ENCODE results near the gene SLX1A.
"Not testable (repeated sequence)": the region's sequence is repeated elsewhere in the genome, so short reads cannot be mapped to it uniquely, and the experiment has no call there.

The SLX1A gene

DNA sequence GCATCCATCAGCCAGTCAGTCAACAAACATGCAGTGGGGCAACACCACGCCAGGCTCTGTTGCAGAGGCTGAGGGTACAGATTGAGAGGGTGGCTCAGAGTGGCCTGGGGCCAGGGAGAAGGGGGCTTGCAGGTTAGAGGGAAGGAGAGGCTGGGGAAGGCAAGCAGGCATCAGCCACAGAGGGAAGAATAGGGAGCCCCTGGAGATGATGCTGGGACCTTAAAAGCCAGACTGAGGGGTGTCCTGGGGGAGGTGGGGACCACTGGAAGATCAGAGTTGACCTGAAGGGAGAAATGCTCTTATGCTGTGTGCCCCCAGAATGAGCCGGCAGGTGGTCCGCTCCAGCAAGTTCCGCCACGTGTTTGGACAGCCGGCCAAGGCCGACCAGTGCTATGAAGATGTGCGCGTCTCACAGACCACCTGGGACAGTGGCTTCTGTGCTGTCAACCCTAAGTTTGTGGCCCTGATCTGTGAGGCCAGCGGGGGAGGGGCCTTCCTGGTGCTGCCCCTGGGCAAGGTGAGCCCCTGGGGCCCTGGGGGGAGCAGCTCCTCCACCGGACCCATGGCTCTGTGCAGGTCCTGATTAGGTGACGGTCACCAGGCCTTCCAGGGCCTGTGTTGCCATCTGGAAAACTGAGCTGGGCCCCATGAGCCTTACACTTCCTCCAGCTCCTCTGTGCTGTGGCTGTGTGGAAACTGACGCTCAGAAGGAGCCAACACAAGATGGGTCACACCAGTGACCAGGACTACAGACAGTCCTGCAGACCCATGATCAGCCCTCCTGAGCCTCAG is 8.6 kb upstream of the SLX1A start:
- DNase-seq, result no peak

DNA sequence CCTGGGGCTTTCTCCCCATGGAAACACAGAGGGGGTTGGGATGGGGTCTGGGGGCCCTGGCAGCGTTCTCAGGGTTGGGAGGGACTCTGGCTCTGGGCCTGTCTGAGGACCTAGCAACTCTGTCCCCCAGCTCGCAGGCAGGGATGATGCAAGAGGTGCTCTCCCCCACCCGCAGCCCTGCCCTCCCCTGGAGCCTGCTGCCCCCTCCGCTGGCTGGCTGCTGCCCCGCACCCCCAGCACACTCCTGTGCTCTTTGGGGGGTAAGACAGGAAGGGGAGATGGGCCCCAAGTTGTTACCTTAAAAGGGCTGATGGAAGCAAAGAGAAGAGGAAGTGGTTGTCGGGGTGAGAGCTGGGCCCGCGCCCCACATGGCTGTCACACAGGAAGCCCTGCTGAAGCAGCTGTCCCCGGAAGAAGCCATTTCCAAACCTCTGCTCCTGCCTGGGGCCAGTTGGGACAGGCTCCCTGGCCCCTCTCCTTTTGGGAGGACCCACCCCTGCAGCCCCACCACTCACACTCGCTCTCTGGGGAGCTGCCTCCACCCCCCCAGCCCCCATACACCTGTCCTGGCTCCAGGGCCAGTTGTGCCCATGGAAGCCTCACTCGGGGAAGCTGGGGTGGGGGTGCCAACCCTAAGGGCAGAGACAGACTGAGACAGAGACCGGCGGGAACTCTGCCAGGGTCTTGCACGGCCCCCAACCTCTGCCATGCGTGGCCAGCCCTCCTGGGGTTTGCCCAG is 7.8 kb upstream of the SLX1A start:
- DNase-seq, result no peak

DNA sequence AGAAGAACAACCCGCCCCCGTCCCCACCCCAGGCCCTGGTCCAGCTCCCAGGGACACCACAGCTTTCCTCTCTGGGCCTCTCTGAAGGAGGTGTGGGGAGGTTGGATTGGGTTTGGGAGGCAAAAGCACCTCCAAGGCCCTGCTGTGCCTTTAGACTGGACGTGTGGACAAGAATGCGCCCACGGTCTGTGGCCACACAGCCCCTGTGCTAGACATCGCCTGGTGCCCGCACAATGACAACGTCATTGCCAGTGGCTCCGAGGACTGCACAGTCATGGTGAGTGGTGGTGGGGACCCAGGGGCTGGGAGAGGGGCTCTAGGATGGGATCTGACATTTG is 7.3 kb upstream of the SLX1A start:
- no peak for DNase-seq

DNA sequence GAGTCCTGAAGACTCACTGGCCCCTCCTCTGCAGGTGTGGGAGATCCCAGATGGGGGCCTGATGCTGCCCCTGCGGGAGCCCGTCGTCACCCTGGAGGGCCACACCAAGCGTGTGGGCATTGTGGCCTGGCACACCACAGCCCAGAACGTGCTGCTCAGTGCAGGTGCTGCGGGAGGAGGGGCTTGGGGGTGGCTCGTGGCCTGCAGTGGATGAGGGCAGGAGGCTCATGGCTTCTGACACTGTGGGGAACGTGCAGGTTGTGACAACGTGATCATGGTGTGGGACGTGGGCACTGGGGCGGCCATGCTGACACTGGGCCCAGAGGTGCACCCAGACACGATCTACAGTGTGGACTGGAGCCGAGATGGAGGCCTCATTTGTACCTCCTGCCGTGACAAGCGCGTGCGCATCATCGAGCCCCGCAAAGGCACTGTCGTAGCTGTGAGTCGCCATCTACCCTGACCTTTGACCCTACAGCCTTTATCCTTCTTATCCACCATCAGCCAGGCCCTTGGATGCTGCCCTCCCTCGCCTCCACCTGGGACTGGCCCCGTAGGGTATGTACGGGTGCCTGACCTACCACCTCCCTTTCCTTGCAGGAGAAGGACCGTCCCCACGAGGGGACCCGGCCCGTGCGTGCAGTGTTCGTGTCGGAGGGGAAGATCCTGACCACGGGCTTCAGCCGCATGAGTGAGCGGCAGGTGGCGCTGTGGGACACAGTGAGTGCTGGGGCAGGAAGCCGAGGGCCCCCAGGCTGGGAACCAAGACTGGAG is 6.7 kb upstream of the SLX1A start:
- DNase-seq, result no peak

DNA sequence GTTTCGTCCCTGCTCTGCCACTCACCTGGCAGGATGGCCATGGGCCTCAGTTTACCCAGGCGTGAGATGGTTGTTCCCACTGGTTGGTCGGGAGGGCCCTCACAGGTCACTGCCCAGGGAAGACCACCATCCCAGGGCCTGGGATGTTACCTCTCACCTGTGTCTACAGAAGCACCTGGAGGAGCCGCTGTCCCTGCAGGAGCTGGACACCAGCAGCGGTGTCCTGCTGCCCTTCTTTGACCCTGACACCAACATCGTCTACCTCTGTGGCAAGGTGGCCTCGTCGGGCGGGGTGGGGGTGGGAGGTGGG is 6.2 kb upstream of the SLX1A start:
- no peak for DNase-seq

DNA sequence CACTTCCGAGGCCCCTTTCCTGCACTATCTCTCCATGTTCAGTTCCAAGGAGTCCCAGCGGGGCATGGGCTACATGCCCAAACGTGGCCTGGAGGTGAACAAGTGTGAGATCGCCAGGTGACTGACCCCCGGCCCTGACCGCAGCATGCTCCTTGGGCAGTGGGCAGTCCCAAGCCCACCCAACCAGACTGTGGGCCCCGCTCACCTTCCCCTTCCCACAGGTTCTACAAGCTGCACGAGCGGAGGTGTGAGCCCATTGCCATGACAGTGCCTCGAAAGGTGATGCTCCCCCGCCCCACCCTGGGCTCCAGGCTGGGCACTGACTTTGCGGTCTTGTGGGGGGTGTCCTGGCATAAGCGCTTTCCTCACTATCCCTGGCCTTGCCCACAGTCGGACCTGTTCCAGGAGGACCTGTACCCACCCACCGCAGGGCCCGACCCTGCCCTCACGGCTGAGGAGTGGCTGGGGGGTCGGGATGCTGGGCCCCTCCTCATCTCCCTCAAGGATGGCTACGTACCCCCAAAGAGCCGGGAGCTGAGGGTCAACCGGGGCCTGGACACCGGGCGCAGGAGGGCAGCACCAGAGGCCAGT is 5.6 kb upstream of the SLX1A start:
- no peak for DNase-seq

DNA sequence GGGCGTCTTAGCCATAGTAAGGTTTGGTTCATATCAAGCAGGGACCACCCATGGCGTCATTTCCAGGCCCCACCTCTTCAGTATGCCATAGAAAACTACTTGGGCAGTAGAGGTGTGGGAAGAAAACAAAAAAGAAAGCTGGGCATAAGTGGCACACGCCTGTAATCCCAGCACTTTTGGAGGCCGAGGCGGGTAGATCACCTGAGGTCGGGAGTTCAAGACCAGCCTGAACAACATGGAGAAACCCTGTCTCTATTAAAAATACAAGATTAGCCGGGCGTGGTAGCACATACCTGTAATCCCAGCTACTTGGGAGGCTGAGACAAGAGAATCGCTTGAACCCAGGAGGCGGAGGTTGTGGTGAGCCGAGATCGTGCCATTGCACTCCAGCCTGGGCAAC is 2.5 kb upstream of the SLX1A start:
- not testable (repeated sequence) for DNase-seq

DNA sequence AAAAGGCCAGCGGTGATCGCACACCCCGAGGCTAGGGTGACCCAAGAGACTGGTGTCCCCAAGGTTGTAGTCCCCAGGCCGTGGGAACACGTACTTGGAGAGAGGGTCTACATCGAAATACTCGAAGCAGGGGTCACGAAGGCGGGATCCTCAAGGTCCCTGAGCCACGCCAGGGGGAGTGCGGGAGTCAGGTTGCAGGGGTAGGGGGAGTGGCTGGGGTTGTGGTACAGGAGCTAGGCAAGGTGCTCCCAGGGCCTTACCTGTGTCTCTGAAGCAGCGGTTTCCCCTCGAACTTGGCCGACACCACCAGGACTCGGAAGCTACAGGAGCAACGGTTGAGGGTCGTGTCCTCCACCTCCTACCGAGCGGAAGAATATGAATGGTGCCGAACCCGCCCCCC is 577 bp upstream of the SLX1A start:
- not testable (repeated sequence) for DNase-seq

DNA sequence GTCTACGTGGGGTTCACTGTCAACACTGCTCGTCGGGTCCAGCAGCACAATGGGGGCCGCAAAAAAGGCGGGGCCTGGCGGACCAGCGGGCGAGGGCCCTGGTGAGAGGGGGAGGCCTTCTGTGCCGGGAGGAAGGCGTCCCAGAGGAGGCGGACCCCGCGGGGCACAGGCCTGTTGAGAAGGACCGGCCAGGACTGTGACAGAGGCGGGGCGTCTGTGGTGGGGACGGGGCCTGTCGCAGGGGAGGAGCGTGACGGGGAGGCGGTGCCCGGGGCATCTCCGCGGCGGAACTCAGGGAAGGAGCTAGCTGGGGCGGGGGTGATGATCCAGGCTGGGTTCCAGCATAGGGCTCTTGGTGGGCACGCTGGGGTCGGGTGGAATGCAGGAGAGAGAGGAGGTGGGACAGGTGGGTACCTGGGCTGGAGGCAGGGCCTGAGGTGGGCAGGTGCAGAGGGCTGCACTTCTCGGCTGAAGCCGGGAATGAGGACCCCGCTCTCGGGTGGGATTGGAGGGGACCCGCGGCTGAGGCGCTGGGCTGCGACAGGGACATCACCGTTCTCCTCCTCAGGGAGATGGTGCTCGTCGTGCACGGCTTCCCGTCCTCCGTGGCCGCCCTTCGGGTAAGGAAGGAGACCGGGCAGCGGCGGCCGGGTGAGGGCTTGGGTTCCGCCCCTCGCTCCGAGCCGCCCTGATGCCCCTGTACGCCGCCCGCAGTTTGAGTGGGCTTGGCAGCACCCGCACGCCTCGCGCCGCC is 674 bp downstream of the SLX1A start:
- not testable (repeated sequence) for DNase-seq

DNA sequence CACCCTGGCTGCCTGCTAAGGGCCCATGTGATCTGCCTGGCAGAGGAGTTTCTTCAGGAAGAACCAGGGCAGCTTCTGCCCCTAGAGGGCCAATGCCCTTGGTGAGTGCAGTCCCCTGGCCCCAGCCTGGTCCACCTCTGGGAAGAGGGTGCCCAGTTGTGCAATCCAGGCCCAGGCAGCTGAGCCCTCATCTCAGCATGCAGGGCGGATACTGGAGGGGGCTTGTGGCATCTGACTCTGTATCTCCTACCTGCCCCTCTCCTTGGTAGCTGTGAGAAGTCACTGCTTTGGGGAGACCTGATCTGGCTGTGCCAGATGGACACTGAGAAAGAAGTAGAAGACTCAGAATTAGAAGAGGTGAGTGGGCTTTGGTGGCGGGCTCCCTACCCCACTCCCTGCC is 3.3 kb downstream of the SLX1A start:
- not testable (repeated sequence) for DNase-seq

DNA sequence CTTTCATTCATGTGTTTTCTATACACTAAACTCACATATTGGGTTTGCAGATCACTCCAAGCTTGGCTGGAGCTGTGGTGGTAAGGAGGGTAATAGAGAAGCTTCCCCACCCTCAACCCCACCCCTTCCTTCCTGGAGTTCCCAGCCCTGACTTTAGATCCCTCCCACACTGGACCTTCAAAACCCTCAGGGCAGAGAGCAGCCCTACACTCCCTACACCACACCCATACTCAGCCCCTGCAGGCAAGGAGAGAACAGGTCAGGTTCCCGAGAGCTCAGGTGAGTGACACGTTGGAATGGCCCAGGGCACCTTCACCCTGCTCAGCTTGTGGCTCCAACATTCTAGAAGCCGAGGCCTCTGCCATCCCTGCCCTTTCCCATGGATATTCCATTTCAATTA is 5.4 kb downstream of the SLX1A start, which contains the start of gene SULT1A3:
SULT1A3 (plus strand) TSS at position 207 of the 400 bp plus-strand sequence. CDS start 1,474 bp downstream, outside the sequence.
- not testable (repeated sequence) for DNase-seq

DNA sequence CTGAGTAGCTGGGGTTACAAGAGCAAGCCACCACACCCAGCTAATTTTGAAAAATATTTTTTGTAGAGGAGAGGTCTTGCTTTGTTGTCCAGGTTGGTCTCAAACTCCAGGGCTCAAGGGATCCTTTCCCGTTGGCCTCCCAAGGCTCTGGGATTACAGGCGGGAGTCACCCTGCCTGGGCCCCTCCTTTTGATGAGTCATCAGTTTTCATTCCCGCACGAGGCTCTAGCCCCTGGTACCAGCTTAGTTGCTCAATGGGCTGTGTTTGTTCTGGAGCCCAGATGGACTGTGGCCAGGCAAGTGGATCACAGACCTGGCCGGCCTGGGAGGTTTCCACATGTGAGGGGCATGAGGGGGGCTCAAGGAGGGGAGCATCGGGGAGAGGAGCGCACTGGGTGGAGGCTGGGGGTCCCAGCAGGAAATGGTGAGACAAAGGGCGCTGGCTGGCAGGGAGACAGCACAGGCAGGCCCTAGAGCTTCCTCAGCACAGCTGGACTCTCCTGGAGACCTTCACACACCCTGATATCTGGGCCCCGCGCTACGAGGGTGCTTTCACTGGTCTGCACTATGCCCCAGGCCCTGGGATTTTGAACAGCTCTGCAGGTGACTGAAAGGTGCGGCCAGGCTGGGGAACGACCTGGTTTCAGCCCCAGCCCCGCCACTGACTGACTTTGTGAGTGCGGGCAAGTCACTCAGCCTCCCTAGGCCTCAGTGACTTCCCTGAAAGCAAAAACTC is 6.1 kb downstream of the SLX1A start:
- not testable (repeated sequence) for DNase-seq

DNA sequence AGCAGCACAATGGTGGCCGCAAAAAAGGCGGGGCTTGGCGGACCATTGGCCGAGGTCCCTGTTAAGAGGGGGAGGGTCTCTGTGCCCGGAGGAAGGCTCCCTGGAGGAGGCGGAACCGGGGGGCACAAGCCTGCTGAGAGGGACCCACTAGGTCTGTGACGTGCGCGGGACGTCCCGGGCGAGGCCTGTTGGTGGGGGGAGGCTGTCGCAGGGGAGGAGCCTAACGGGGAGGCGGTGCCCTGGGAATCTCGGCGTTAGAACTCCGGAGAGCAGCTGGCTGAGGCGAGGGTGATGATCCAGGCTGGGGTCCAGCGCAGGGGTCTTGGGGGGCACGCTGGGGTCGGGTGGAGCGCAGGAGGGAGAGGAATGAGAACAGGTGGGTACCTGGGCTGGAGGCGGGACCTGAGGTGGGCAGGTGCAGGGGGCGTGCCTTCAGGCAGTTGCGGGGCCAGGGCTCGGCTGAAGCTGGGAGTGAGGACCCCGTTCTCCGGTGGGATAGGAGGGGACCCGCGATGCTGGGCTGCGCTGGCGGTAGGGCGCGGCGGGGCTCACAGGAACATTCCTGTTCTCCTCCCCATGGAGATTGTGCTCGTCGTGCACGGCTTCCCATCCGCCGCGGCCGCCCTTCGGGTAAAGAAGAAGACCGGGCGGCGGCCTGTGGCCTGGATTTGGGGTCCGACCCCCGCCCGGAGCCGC is 12.0 kb downstream of the SLX1A start:
- DNase-seq, result not testable (repeated sequence)

DNA sequence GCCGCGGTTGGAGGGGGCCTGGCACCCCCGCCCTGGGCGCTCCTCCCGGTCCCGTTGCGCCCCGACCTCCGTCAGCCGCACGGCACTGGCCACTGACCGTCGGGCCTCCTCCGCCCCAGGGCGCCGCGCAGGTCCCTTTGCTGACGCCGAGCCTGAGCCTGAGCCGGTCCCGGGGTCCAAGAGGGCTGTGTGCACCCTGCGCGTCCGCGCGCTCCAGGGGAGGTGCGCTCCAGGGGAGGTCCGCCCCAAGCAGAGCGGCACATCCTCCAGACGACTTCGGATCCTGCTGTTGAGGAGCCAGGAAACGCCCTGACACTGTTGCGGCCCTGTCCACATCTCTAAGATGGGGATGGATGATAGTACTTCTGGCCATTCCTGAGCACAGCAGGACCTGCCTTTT is 12.6 kb downstream of the SLX1A start:
- not testable (repeated sequence) for DNase-seq

DNA sequence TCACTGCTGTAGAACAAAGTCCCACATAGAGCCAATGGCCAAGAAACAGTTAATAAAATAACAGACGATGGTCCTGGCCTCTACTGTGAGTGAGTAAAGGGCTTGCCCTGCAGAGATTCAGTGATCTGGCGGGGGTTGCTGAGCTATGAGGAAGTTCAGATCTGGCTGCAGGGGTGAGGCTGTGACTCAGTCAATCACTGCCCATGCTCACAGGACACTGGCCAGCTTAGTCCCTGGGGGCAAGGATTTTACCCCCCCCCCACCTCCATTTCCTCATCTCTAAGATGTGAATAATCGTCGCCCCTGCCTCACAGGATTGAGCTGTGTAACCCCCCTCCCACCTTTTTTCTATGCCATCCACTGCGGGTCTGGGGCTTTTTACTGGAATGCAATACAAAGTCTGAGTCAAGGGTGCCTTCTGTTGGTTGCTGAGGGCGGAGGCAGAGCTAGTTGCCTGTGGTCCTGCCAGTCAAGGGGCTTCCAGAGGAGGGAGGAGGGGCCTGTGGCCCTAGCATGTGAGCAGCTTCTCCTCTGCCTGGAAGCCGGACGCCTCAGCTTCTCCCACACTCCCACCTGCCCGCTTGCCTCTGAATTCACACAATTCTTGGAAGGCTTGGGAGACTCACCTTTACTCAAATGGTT is 13.5 kb downstream of the SLX1A start:
- not testable (repeated sequence) for DNase-seq

DNA sequence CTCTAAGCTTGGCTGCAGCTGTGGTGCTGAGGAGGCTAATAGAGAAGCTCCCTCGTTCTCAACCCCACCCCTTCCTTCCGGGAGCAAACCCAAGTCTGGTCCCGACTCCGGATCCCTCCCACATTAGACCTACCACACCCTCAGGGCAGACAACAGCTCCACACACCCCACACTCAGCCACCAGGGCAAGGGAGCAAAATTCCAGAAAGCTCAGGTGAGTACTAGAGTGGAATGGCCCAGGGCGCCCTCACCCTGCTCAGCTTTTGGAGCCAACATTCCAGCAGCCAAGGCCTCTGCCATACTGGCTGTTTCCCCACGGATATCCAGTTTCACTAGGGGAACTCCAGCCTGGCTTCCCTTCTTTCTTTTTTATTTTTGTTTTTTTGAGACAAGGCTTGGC is 15.4 kb downstream of the SLX1A start:
- DNase-seq, result not testable (repeated sequence)

DNA sequence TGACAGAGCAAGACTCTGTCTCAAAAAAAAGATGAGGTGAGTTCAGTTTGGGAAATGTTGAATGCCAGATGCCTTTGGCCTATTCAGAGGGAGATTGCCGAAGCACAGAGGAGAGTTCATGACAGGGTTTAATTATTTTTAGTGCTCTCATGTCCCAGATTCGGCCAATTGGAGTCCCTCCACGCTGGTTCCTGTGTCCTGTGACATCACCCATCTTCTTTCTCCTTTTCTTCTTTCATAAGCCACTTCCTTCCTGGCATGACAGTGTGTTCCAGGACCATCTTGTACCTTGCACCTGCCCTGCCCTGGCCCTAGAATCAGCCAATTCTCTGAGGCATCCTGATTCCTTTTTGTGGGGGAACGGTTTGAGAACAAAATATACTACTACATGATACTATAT is 17.7 kb downstream of the SLX1A start:
- DNase-seq, result not testable (repeated sequence)

DNA sequence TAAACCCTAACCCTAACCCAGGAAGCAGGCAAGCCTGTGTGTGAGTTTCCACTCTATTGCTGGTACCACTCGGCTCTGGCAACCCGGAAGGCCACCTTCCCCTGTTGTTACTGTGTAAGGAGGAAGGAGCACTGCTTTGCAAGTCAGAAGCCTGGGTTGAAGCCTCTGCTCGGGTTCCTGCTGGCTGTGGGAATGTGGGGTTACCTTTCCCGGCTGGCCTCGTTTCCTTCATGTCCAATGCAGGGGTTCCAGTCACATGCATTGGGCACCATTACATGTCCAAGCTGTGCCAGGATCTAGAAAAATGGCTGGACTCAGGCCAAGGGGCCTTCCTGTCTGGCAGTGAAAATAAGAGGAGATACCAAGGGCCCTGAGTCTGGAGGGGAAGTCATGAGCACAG is 23.4 kb downstream of the SLX1A start:
- not testable (repeated sequence) for DNase-seq

Measured in NCI-H1092 (cell line).